LoVo (cell line): ENCODE measurements around the gene IQSEC1.
"Not testable (repeated sequence)": the region's sequence is repeated elsewhere in the genome, so short reads cannot be mapped to it uniquely, and the experiment has no call there.

ENCODE experiments used
- DNase-seq: peaks from one replicate; pipeline ENCODE4 v3.0.0-alpha.2; 2016; ENCODE audit warnings: low spot score

IQSEC1 gene

GRCh38 chr3:12892840-12893189 lies 180.4 kb downstream of the IQSEC1 start:
- DNase-seq = no peak

- DNase-seq = peak; percentile 62
Observed at GRCh38 chr3:12891985-12892839, 181.0 kb downstream of the IQSEC1 start.

GRCh38 chr3:12891391-12891984 lies 181.7 kb downstream of the IQSEC1 start:
- no peak for DNase-seq

- DNase-seq = no peak
Observed at GRCh38 chr3:12890610-12891390, 182.4 kb downstream of the IQSEC1 start.

GRCh38 chr3:12886736-12887135 lies 186.5 kb downstream of the IQSEC1 start:
- DNase-seq = no peak

- no peak for DNase-seq
Observed at GRCh38 chr3:12886106-12886679, 187.0 kb downstream of the IQSEC1 start.

GRCh38 chr3:12885583-12885930 lies 187.7 kb downstream of the IQSEC1 start:
- no peak for DNase-seq

- no peak for DNase-seq
Observed at GRCh38 chr3:12884790-12885582, 188.2 kb downstream of the IQSEC1 start.

GRCh38 chr3:12884186-12884680 lies 189.0 kb downstream of the IQSEC1 start:
- DNase-seq = no peak

GRCh38 chr3:12882336-12883310 lies 190.6 kb downstream of the IQSEC1 start:
- DNase-seq = no peak

- not testable (repeated sequence) for DNase-seq
Observed at GRCh38 chr3:12881858-12882257, 191.4 kb downstream of the IQSEC1 start.

GRCh38 chr3:12879191-12879815 lies 193.9 kb downstream of the IQSEC1 start:
- DNase-seq = no peak

GRCh38 chr3:12878758-12879157 lies 194.5 kb downstream of the IQSEC1 start:
- DNase-seq = not testable (repeated sequence)

GRCh38 chr3:12878141-12878574 lies 195.1 kb downstream of the IQSEC1 start:
- DNase-seq = no peak

- no peak for DNase-seq
Observed at GRCh38 chr3:12877040-12877439, 196.2 kb downstream of the IQSEC1 start.

GRCh38 chr3:12875857-12876836 lies 197.1 kb downstream of the IQSEC1 start:
- no peak for DNase-seq

- DNase-seq = no peak
Observed at GRCh38 chr3:12871404-12871983, 201.7 kb downstream of the IQSEC1 start.

- DNase-seq = no peak
Observed at GRCh38 chr3:12870942-12871341, 202.3 kb downstream of the IQSEC1 start.
